ENCODE results near the gene CEP295NL. TPM values are rescaled to one million over a fixed set of nuclear protein-coding genes. Genes with fewer than 3 reads are reported as not detected.

The CEP295NL gene
- 10 to 100 TPM in 2 of 4 donors, 1 to 10 TPM in 2; 1.1 to 45.4 (median 9.1) TPM for total RNA-seq

DNA sequence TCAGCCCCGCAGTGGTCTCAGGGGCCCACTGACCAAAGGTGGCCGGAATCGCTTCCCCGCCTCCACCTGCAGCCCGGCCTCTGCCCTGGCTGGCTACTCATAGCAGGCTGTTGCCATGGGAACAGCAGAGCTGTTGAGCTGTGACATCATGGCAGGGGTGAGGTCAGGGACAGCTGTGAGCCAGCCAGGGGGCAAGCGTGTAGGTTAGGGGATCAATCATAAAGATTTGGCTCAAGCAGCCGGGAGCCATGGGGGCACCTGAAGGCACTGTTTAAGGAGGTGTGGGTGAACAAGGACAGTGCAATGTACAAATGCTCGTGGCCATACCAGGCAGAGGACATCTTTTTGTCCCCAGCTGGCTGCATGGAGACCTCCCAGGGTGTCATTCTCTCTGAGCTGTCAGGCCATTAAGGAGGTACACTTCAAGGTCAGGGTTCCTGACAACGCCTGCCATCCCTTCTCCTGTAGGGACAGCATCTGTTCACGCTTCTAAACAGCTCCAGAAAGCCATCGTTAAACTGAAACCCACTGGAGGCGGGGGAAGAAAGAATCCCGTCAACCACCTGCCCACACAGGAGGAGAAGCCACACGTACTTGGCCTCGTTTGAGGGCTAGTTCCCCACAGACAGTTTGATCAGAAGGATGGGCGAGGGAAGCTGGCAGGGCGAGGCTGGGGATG lies at the start of gene CEP295NL:
Gene CEP295NL, minus strand, starts transcription at position 101 of the 679 bp plus-strand sequence. CDS start 1,373 bp downstream, outside the sequence.
- Histone ChIP-seq H3K9me3 (no peaks in the 10 kb centered on the region), H3K27me3 (no peaks in the 10 kb centered on the region), H3K4me1 (no peaks in the 10 kb centered on the region), H3K27ac (no peak within 1 kb of the TSS), H3K36me3 (no peaks in the 10 kb centered on the region), H3K4me3 (no peak within 1 kb of the TSS)
- DNase-seq = no peak
- TF ChIP-seq POLR2A (IDR thresholded peaks at IDR 0.05) (no peak), CTCF (IDR thresholded peaks at IDR 0.05) (no peak)

GRCh38 chr17:78952706-78953105 lies 49.7 kb upstream of the CEP295NL start:
- TF ChIP-seq POLR2A (IDR thresholded peaks at IDR 0.05) (no peak), CTCF (IDR thresholded peaks at IDR 0.05) (no peak)
- Histone ChIP-seq H3K9me3 (peaks cover 0 to 9% (median 0%) of the 10 kb centered on the region in 4 donors), H3K27me3 (no peaks in the 10 kb centered on the region), H3K27ac (peak overlapping the region in 2 of 4 donors; percentile 19 to 61), H3K4me1 (no peaks in the 10 kb centered on the region), H3K4me3 (no peak overlapping the region), H3K36me3 (no peaks in the 10 kb centered on the region)
- DNase-seq = no peak

- no peak for TF ChIP-seq POLR2A (IDR thresholded peaks at IDR 0.05)
- no peak for TF ChIP-seq CTCF (IDR thresholded peaks at IDR 0.05)
- no peaks in the 10 kb centered on the region for H3K27me3 ChIP-seq
- DNase-seq = no peak
- H3K36me3 ChIP-seq = no peaks in the 10 kb centered on the region
- H3K27ac ChIP-seq = peak overlapping the region in 2 of 4 donors; percentile 30 to 61
- H3K4me3 ChIP-seq = no peak overlapping the region
- peaks cover 0 to 3% (median 0%) of the 10 kb centered on the region in 4 donors for H3K4me1 ChIP-seq
- peaks cover 0 to 9% (median 0%) of the 10 kb centered on the region in 4 donors for H3K9me3 ChIP-seq
Observed at GRCh38 chr17:78951967-78952551, 49.1 kb upstream of the CEP295NL start.

GRCh38 chr17:78950870-78951269 lies 47.9 kb upstream of the CEP295NL start:
- no peak overlapping the region for H3K27ac ChIP-seq
- no peak for DNase-seq
- H3K27me3 ChIP-seq = no peaks in the 10 kb centered on the region
- TF ChIP-seq CTCF (IDR thresholded peaks at IDR 0.05) (no peak), POLR2A (IDR thresholded peaks at IDR 0.05) (no peak)
- no peak overlapping the region for H3K4me3 ChIP-seq
- H3K36me3 ChIP-seq = no peaks in the 10 kb centered on the region
- peaks cover 0 to 9% (median 0%) of the 10 kb centered on the region in 4 donors for H3K9me3 ChIP-seq
- H3K4me1 ChIP-seq = peaks cover 0 to 9% (median 0%) of the 10 kb centered on the region in 4 donors

DNA sequence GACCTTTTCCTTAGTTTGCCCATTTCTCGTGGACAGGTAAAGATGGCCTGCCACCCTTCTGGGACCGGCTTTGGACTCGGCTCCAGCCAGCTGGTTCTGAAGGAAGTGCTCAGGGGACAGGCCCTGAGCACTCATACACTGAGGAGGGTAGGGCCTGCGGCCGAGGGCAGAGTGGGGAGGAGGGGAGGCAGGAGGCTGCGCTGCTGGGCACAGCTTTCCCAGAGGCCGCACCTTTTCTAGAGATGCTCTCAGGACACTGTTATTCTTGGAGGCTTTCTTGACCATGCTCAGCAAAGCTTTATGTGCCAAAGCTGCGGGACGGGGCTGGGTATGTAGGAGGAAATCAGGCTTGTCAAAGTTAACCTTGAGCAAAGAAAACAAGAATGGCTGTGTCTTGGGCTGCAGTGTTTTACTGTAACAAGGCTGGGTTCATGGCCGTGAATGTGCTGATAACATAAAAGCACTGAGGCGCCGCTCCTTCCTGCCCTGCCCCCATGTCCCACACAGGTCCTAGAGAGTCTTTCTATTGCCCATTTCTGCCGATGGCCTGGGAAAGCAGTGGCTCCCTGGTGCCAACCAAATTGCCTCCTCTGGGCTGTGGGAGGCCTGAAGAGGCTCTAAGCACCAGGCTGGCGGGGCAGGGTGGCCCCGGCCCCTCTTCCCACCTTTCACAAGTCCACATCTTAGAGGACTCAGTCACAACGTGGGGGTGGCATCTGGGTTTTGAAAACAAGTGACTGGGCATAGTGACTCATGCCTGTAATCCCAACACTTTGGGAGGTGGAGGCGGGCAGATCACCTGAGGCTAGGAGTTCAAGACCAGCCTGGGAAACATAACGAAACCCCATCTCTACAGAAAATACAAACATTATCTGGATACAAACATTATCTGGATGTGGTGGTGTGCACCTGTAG lies 44.5 kb upstream of the CEP295NL start:
- TF ChIP-seq POLR2A (IDR thresholded peaks at IDR 0.05) (no peak), CTCF (IDR thresholded peaks at IDR 0.05) (no peak)
- peaks cover 0 to 9% (median 0%) of the 10 kb centered on the region in 4 donors for H3K9me3 ChIP-seq
- H3K4me3 ChIP-seq = no peak overlapping the region
- H3K4me1 ChIP-seq = peaks cover 0 to 9% (median 0%) of the 10 kb centered on the region in 4 donors
- no peak for DNase-seq
- H3K36me3 ChIP-seq = no peaks in the 10 kb centered on the region
- no peaks in the 10 kb centered on the region for H3K27me3 ChIP-seq
- H3K27ac ChIP-seq = peak overlapping the region in 1 of 4 donors; percentile 10

All from Peyer's patch (tissue), 4 donors.